ENCODE results near the gene KDM4C. TPM values are rescaled to one million over a fixed set of nuclear protein-coding genes. Genes with fewer than 3 reads are reported as not detected.

The KDM4C gene
- total RNA-seq, 2 donors from 2014 or later, result 26.1 to 47.8 TPM

GRCh38 chr9:6959270-6960000 is 201.7 kb downstream of the KDM4C start:
- H3K9me3 ChIP-seq, result no peaks in the 10 kb centered on the region
- H3K4me1 ChIP-seq (ENCODE audit: control insufficient read depth in 1 of 2, low read depth in 2 of 2), result peaks cover 0 to 12% of the 10 kb centered on the region in 2 donors
- H3K27ac ChIP-seq, result no peak overlapping the region
- no peak for ATAC-seq (ENCODE audit: insufficient number of reproducible peaks, low FRiP score, low read depth)
- TF ChIP-seq, protein P1, sequence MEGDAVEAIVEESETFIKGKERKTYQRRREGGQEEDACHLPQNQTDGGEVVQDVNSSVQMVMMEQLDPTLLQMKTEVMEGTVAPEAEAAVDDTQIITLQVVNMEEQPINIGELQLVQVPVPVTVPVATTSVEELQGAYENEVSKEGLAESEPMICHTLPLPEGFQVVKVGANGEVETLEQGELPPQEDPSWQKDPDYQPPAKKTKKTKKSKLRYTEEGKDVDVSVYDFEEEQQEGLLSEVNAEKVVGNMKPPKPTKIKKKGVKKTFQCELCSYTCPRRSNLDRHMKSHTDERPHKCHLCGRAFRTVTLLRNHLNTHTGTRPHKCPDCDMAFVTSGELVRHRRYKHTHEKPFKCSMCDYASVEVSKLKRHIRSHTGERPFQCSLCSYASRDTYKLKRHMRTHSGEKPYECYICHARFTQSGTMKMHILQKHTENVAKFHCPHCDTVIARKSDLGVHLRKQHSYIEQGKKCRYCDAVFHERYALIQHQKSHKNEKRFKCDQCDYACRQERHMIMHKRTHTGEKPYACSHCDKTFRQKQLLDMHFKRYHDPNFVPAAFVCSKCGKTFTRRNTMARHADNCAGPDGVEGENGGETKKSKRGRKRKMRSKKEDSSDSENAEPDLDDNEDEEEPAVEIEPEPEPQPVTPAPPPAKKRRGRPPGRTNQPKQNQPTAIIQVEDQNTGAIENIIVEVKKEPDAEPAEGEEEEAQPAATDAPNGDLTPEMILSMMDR (IDR thresholded peaks at IDR 0.05), result no peak
- DNase-seq (ENCODE audit: low spot score), result no peak
- no peaks in the 10 kb centered on the region for H3K27me3 ChIP-seq (replicated peaks; ENCODE audit: insufficient read depth)
- H3K36me3 ChIP-seq, result no peaks in the 10 kb centered on the region
- no peak overlapping the region for H3K4me3 ChIP-seq

- Histone ChIP-seq H3K27ac (no peak overlapping the region), H3K9me3 (no peaks in the 10 kb centered on the region), H3K4me1 (ENCODE audit: control insufficient read depth in 1 of 2, low read depth in 2 of 2) (peaks cover 0 to 1% of the 10 kb centered on the region in 2 donors), H3K4me3 (no peak overlapping the region), H3K36me3 (no peaks in the 10 kb centered on the region), H3K27me3 (replicated peaks; ENCODE audit: insufficient read depth) (no peaks in the 10 kb centered on the region)
- ATAC-seq (ENCODE audit: insufficient number of reproducible peaks, low FRiP score, low read depth) (no peak), DNase-seq (ENCODE audit: low spot score) (no peak)
- TF ChIP-seq, protein P1 (IDR thresholded peaks at IDR 0.05), result no peak
Measured at GRCh38 chr9:6960777-6961176, 203.0 kb downstream of the KDM4C start.

- H3K4me3 ChIP-seq, result no peak overlapping the region
- H3K9me3 ChIP-seq, result no peaks in the 10 kb centered on the region
- DNase-seq (ENCODE audit: low spot score) (no peak), ATAC-seq (ENCODE audit: insufficient number of reproducible peaks, low FRiP score, low read depth) (no peak)
- H3K27me3 ChIP-seq (replicated peaks; ENCODE audit: insufficient read depth), result no peaks in the 10 kb centered on the region
- H3K36me3 ChIP-seq, result no peaks in the 10 kb centered on the region
- H3K27ac ChIP-seq, result no peak overlapping the region
- no peaks in the 10 kb centered on the region for H3K4me1 ChIP-seq (ENCODE audit: control insufficient read depth in 1 of 2, low read depth in 2 of 2)
- TF ChIP-seq, protein P1 (IDR thresholded peaks at IDR 0.05), result no peak
Measured at GRCh38 chr9:6961845-6962522, 204.2 kb downstream of the KDM4C start.

DNA sequence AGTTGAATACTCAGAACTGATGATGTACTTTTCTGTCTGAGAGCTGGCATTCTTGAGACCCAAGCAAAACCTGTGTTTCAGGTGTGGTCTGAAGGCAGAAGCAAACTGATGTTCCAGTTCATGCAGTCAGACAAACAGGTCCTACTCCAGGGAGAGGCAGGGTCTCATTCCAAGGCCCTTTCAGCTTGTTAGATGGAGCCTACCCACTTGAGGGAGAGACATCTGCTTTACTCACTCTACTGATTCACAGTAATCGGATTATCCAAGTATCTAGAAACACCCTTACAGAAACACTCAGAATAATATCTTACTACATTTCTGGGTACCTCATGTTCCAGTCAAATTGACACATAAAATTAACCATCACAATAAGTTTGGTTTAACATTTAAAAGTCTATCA is 207.8 kb downstream of the KDM4C start:
- H3K4me1 ChIP-seq (ENCODE audit: control insufficient read depth in 1 of 2, low read depth in 2 of 2), result no peaks in the 10 kb centered on the region
- DNase-seq (ENCODE audit: low spot score) (no peak), ATAC-seq (ENCODE audit: insufficient number of reproducible peaks, low FRiP score, low read depth) (no peak)
- no peaks in the 10 kb centered on the region for H3K36me3 ChIP-seq
- no peak overlapping the region for H3K4me3 ChIP-seq
- H3K27ac ChIP-seq, result no peak overlapping the region
- H3K9me3 ChIP-seq, result no peaks in the 10 kb centered on the region
- TF ChIP-seq, protein P1 (IDR thresholded peaks at IDR 0.05), result no peak
- no peaks in the 10 kb centered on the region for H3K27me3 ChIP-seq (replicated peaks; ENCODE audit: insufficient read depth)

DNA sequence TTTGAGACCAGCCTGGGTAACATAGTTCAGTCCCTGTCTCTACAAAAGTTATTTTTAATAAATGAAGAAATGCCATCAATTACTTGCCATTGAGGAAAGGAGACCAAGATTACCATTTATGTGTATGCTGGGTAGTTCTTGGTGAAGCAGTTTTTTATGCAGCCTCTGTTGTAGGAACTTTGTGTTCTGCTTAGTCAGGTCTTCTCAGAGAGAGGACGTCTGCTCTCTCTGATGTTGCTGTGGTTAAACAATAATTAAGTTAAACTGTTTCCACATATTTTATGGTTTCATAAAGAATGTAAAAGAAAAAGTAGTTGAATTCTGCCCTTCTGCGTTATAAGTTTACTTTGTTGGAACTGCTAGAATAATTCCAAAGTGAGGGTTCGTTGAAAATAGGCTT is 210.5 kb downstream of the KDM4C start:
- H3K36me3 ChIP-seq, result no peaks in the 10 kb centered on the region
- H3K27me3 ChIP-seq (replicated peaks; ENCODE audit: insufficient read depth), result no peaks in the 10 kb centered on the region
- DNase-seq (ENCODE audit: low spot score), result no peak
- no peaks in the 10 kb centered on the region for H3K9me3 ChIP-seq
- no peak overlapping the region for H3K4me3 ChIP-seq
- TF ChIP-seq, protein P1 (IDR thresholded peaks at IDR 0.05), result no peak
- H3K4me1 ChIP-seq (ENCODE audit: control insufficient read depth in 1 of 2, low read depth in 2 of 2), result no peaks in the 10 kb centered on the region
- H3K27ac ChIP-seq, result no peak overlapping the region
- no peak for ATAC-seq (ENCODE audit: insufficient number of reproducible peaks, low FRiP score, low read depth)

Measured in thoracic aorta (tissue), 2 donors.